WTC11 (cell line): ENCODE results near the gene GPATCH2L. TPM values are rescaled to one million over a fixed set of nuclear protein-coding genes. Genes with fewer than 3 reads are reported as not detected.
A peak's percentile ranks its signal among the peaks of the same experiment; 100 is the strongest.

Source experiments
- ATAC-seq: fragments of 200-7000 bp; cut with Tn5 transposase; 2 replicates; pipeline ENCODE4 v1.10.0; 2021; ENCODE audit warnings: mild to moderate bottlenecking, moderate library complexity
- CTCF ChIA-PET: fragments of 300-600 bp; sonication (Branson Sonifier 250); formaldehyde crosslinking; loops from one replicate; lab custom pipeline; 2021; ENCODE audit warnings: antibody characterized with exemption; lab: Charles Lee
- POLR2A ChIA-PET: fragments of 350-600 bp; sonication (Branson Sonifier 250); formaldehyde crosslinking; loops from one replicate; lab custom pipeline; 2021; ENCODE audit warnings: antibody characterized with exemption; lab: Charles Lee
- DNase-seq: peaks from one replicate; pipeline ENCODE4 v3.0.0; 2021; ENCODE audit warnings: low spot score
- H3K27ac Mint-ChIP-seq: 2 replicates; pipeline ENCODE4 v1.8.0; 2021; ENCODE audit warnings: mixed read lengths
- H3K27me3 Mint-ChIP-seq: 2 replicates; pipeline ENCODE4 v1.8.0; 2021; ENCODE audit warnings: low read depth, mild to moderate bottlenecking, moderate library complexity, mixed read lengths
- H3K36me3 Mint-ChIP-seq: 2 replicates; pipeline ENCODE4 v1.8.0; 2021; ENCODE audit warnings: mixed read lengths
- H3K4me1 Mint-ChIP-seq: 2 replicates; pipeline ENCODE4 v1.8.0; 2022; ENCODE audit warnings: mixed read lengths
- H3K4me3 Mint-ChIP-seq: 2 replicates; pipeline ENCODE4 v1.8.0; 2021; ENCODE audit warnings: mild to moderate bottlenecking, moderate library complexity, mixed read lengths
- H3K9me3 Mint-ChIP-seq: 2 replicates; pipeline ENCODE4 v1.8.0; 2021; ENCODE audit warnings: mixed read lengths
- ATF1 ChIP-seq: sonication (generic); formaldehyde crosslinking; IDR thresholded peaks from 2 replicates; pipeline ENCODE4 v1.8.1; 2023; ENCODE audit warnings: mild to moderate bottlenecking, moderate library complexity, missing genetic modification reagents
- GRHL2 ChIP-seq: fragments of 250-450 bp; sonication (Bioruptor Pico); IDR thresholded peaks from 2 replicates; pipeline ENCODE4 v1.8.0; 2022; ENCODE audit warnings: mild to moderate bottlenecking, moderate library complexity; ENCODE audit not compliant: insufficient replicate concordance, severe bottlenecking
- IRF1 ChIP-seq: sonication (generic); formaldehyde crosslinking; IDR thresholded peaks from 2 replicates; pipeline ENCODE4 v1.8.0; 2023; ENCODE audit warnings: missing genetic modification reagents
- KAT7 ChIP-seq: sonication (generic); formaldehyde crosslinking; IDR thresholded peaks from 2 replicates; pipeline ENCODE4 v1.8.1; 2023; ENCODE audit warnings: missing genetic modification reagents, mild to moderate bottlenecking, borderline replicate concordance
- MXD4 ChIP-seq: fragments of 250-450 bp; sonication (Bioruptor Pico); IDR thresholded peaks from 2 replicates; pipeline ENCODE4 v1.8.0; 2021; ENCODE audit warnings: mild to moderate bottlenecking, moderate library complexity, borderline replicate concordance
- NR3C1 ChIP-seq: sonication (generic); formaldehyde crosslinking; conservative IDR thresholded peaks from 2 replicates; pipeline ENCODE4 v1.8.1; 2023; ENCODE audit warnings: low read depth, mild to moderate bottlenecking, missing genetic modification reagents
- STAT6 ChIP-seq: sonication (generic); formaldehyde crosslinking; conservative IDR thresholded peaks from 2 replicates; pipeline ENCODE4 v1.8.1; 2023; ENCODE audit warnings: mild to moderate bottlenecking, low read depth, missing genetic modification reagents, moderate library complexity
- TCF7 ChIP-seq: sonication (generic); formaldehyde crosslinking; IDR thresholded peaks from 2 replicates; pipeline ENCODE4 v1.8.0; 2022; ENCODE audit warnings: mild to moderate bottlenecking, low read depth, missing genetic modification reagents, moderate library complexity
- TEAD1 ChIP-seq: sonication (generic); formaldehyde crosslinking; IDR thresholded peaks from 2 replicates; pipeline ENCODE4 v1.8.0; 2022; ENCODE audit warnings: mild to moderate bottlenecking, missing genetic modification reagents
- total RNA-seq: library from RNA; stranded (reverse); gene quantifications from 3 replicates; pipeline ENCODE4 v1.2.3, GENCODE V29; 2021
- TF ChIP-seq, protein P1 (sequence below): sonication (generic); formaldehyde crosslinking; IDR thresholded peaks from 2 replicates; pipeline ENCODE4 v1.8.1; 2023; ENCODE audit warnings: mild to moderate bottlenecking, moderate library complexity, missing genetic modification reagents
- TF ChIP-seq, protein P2 (sequence below): sonication (generic); formaldehyde crosslinking; IDR thresholded peaks from 2 replicates; pipeline ENCODE4 v1.8.0; 2023; ENCODE audit warnings: mild to moderate bottlenecking, missing genetic modification reagents
- TF ChIP-seq, protein P3 (sequence below): sonication (generic); formaldehyde crosslinking; IDR thresholded peaks from 2 replicates; pipeline ENCODE4 v1.8.1; 2023; ENCODE audit warnings: mild to moderate bottlenecking, missing genetic modification reagents, moderate library complexity
- TF ChIP-seq, protein P4 (sequence below): sonication (generic); formaldehyde crosslinking; IDR thresholded peaks from 2 replicates; pipeline ENCODE4 v1.8.1; 2023; ENCODE audit warnings: mild to moderate bottlenecking, missing genetic modification reagents
- TF ChIP-seq, protein P5 (sequence below): sonication (generic); formaldehyde crosslinking; IDR thresholded peaks from 2 replicates; pipeline ENCODE4 v1.8.1; 2022; ENCODE audit warnings: mild to moderate bottlenecking, moderate library complexity, missing genetic modification reagents
- TF ChIP-seq, protein P6 (sequence below): fragments of 250-450 bp; sonication (Bioruptor Pico); IDR thresholded peaks from 2 replicates; pipeline ENCODE4 v1.9.0; 2021; ENCODE audit warnings: moderate library complexity, mild to moderate bottlenecking, inconsistent platforms, borderline replicate concordance

The GPATCH2L gene
- total RNA-seq, 1 experiment from 2014 or later: 67.2 TPM

- H3K4me1 Mint-ChIP-seq: peaks cover 48% of the 10 kb centered on the region
- H3K9me3 Mint-ChIP-seq: peaks cover 8% of the 10 kb centered on the region
- ATAC-seq: peak; percentile 55
- H3K36me3 Mint-ChIP-seq: peaks cover 13% of the 10 kb centered on the region
- peak overlapping the region; percentile 96 for H3K27ac Mint-ChIP-seq
- ChIA-PET CTCF (interaction anchor here (0.6 to 1.8 kb wide), 5 partner anchors 29 to 235 kb away, joined by 3 to 9 read pairs (median 4); no protein-coding TSS in a partner anchor), POLR2A (interaction anchor here (0.5 to 1.6 kb wide), 3 partner anchors 14 to 1006 kb away, joined by 3 to 5 read pairs (median 3); no protein-coding TSS in a partner anchor)
- TF ChIP-seq, protein P1, sequence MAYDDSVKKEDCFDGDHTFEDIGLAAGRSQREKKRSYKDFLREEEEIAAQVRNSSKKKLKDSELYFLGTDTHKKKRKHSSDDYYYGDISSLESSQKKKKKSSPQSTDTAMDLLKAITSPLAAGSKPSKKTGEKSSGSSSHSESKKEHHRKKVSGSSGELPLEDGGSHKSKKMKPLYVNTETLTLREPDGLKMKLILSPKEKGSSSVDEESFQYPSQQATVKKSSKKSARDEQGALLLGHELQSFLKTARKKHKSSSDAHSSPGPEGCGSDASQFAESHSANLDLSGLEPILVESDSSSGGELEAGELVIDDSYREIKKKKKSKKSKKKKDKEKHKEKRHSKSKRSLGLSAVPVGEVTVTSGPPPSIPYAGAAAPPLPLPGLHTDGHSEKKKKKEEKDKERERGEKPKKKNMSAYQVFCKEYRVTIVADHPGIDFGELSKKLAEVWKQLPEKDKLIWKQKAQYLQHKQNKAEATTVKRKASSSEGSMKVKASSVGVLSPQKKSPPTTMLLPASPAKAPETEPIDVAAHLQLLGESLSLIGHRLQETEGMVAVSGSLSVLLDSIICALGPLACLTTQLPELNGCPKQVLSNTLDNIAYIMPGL (CRISPR knock-in tag): no peak
- TF ChIP-seq ATF1 (no peak), KAT7 (CRISPR knock-in tag) (no peak), TCF7 (no peak), TEAD1 (CRISPR knock-in tag) (no peak; the same call in 1 of the 2 replicates), IRF1 (CRISPR knock-in tag) (no peak), GRHL2 (CRISPR knock-in tag) (no peak), STAT6 (CRISPR knock-in tag) (no peak), MXD4 (no peak), NR3C1 (no peak)
- TF ChIP-seq, protein P2, sequence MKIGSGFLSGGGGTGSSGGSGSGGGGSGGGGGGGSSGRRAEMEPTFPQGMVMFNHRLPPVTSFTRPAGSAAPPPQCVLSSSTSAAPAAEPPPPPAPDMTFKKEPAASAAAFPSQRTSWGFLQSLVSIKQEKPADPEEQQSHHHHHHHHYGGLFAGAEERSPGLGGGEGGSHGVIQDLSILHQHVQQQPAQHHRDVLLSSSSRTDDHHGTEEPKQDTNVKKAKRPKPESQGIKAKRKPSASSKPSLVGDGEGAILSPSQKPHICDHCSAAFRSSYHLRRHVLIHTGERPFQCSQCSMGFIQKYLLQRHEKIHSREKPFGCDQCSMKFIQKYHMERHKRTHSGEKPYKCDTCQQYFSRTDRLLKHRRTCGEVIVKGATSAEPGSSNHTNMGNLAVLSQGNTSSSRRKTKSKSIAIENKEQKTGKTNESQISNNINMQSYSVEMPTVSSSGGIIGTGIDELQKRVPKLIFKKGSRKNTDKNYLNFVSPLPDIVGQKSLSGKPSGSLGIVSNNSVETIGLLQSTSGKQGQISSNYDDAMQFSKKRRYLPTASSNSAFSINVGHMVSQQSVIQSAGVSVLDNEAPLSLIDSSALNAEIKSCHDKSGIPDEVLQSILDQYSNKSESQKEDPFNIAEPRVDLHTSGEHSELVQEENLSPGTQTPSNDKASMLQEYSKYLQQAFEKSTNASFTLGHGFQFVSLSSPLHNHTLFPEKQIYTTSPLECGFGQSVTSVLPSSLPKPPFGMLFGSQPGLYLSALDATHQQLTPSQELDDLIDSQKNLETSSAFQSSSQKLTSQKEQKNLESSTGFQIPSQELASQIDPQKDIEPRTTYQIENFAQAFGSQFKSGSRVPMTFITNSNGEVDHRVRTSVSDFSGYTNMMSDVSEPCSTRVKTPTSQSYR (CRISPR knock-in tag): no peak
- TF ChIP-seq, protein P3, sequence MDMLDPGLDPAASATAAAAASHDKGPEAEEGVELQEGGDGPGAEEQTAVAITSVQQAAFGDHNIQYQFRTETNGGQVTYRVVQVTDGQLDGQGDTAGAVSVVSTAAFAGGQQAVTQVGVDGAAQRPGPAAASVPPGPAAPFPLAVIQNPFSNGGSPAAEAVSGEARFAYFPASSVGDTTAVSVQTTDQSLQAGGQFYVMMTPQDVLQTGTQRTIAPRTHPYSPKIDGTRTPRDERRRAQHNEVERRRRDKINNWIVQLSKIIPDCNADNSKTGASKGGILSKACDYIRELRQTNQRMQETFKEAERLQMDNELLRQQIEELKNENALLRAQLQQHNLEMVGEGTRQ (CRISPR knock-in tag): no peak
- TF ChIP-seq, protein P4, sequence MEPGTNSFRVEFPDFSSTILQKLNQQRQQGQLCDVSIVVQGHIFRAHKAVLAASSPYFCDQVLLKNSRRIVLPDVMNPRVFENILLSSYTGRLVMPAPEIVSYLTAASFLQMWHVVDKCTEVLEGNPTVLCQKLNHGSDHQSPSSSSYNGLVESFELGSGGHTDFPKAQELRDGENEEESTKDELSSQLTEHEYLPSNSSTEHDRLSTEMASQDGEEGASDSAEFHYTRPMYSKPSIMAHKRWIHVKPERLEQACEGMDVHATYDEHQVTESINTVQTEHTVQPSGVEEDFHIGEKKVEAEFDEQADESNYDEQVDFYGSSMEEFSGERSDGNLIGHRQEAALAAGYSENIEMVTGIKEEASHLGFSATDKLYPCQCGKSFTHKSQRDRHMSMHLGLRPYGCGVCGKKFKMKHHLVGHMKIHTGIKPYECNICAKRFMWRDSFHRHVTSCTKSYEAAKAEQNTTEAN (CRISPR knock-in tag): no peak
- TF ChIP-seq, protein P5, sequence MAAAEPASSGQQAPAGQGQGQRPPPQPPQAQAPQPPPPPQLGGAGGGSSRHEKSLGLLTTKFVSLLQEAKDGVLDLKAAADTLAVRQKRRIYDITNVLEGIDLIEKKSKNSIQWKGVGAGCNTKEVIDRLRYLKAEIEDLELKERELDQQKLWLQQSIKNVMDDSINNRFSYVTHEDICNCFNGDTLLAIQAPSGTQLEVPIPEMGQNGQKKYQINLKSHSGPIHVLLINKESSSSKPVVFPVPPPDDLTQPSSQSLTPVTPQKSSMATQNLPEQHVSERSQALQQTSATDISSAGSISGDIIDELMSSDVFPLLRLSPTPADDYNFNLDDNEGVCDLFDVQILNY (CRISPR knock-in tag): no peak
- TF ChIP-seq, protein P6, sequence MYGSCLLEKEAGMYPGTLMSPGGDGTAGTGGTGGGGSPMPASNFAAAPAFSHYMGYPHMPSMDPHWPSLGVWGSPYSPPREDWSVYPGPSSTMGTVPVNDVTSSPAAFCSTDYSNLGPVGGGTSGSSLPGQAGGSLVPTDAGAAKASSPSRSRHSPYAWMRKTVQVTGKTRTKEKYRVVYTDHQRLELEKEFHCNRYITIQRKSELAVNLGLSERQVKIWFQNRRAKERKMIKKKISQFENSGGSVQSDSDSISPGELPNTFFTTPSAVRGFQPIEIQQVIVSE (CRISPR knock-in tag): no peak
- peaks cover 13% of the 10 kb centered on the region for H3K27me3 Mint-ChIP-seq
- H3K4me3 Mint-ChIP-seq: peak overlapping the region; percentile 99
- peak; percentile 52 for DNase-seq
Measured at GRCh38 chr14:76152333-76152681, 585 bp downstream of the GPATCH2L start.
